NCI-H1105 treated with DMSO at 0.1 percent for 48 hours (cell line): ENCODE data around the gene FGGY.

Source experiments
- DNase-seq: peaks from one replicate; lab custom pipeline; 2025; lab: John Stamatoyannopoulos, UW

Gene FGGY

GRCh38 chr1:59315529-59316463 lies 18.9 kb downstream of the FGGY start:
- no peak for DNase-seq

GRCh38 chr1:59316497-59317128 lies 19.7 kb downstream of the FGGY start:
- DNase-seq = no peak

GRCh38 chr1:59317343-59317742 lies 20.4 kb downstream of the FGGY start:
- DNase-seq = no peak

- DNase-seq = no peak
Observed at GRCh38 chr1:59317780-59318179, 20.9 kb downstream of the FGGY start.

GRCh38 chr1:59318271-59318860 lies 21.5 kb downstream of the FGGY start:
- no peak for DNase-seq

GRCh38 chr1:59322394-59322793 lies 25.5 kb downstream of the FGGY start:
- no peak for DNase-seq

GRCh38 chr1:59322814-59323213 lies 25.9 kb downstream of the FGGY start:
- DNase-seq = no peak

GRCh38 chr1:59323879-59324278 lies 27.0 kb downstream of the FGGY start:
- DNase-seq = no peak

GRCh38 chr1:59328353-59328752 lies 31.5 kb downstream of the FGGY start:
- no peak for DNase-seq

- no peak for DNase-seq
Observed at GRCh38 chr1:59329412-59330053, 32.6 kb downstream of the FGGY start.

- DNase-seq = no peak
Observed at GRCh38 chr1:59331686-59332620, 35.1 kb downstream of the FGGY start.

GRCh38 chr1:59332983-59333382 lies 36.1 kb downstream of the FGGY start:
- DNase-seq = no peak

- DNase-seq = no peak
Observed at GRCh38 chr1:59333626-59334277, 36.9 kb downstream of the FGGY start.

GRCh38 chr1:59340411-59341307 lies 43.8 kb downstream of the FGGY start:
- DNase-seq = no peak

GRCh38 chr1:59342801-59343575 lies 46.1 kb downstream of the FGGY start:
- DNase-seq = no peak

- no peak for DNase-seq
Observed at GRCh38 chr1:59343576-59343840, 46.6 kb downstream of the FGGY start.

GRCh38 chr1:59345221-59345620 lies 48.3 kb downstream of the FGGY start:
- DNase-seq = no peak

GRCh38 chr1:59346429-59346828 lies 49.5 kb downstream of the FGGY start:
- DNase-seq = no peak

GRCh38 chr1:59349101-59349500 lies 52.2 kb downstream of the FGGY start:
- no peak for DNase-seq
